Measurements from ENCODE around the gene LGALS7B. TPM values are rescaled to one million over a fixed set of nuclear protein-coding genes. Genes with fewer than 3 reads are reported as not detected.
"Not testable (repeated sequence)": the region's sequence is repeated elsewhere in the genome, so short reads cannot be mapped to it uniquely, and the experiment has no call there.

The LGALS7B gene
- total RNA-seq, 2 donors from 2014 or later: 3.8 to 9.8 TPM

DNA sequence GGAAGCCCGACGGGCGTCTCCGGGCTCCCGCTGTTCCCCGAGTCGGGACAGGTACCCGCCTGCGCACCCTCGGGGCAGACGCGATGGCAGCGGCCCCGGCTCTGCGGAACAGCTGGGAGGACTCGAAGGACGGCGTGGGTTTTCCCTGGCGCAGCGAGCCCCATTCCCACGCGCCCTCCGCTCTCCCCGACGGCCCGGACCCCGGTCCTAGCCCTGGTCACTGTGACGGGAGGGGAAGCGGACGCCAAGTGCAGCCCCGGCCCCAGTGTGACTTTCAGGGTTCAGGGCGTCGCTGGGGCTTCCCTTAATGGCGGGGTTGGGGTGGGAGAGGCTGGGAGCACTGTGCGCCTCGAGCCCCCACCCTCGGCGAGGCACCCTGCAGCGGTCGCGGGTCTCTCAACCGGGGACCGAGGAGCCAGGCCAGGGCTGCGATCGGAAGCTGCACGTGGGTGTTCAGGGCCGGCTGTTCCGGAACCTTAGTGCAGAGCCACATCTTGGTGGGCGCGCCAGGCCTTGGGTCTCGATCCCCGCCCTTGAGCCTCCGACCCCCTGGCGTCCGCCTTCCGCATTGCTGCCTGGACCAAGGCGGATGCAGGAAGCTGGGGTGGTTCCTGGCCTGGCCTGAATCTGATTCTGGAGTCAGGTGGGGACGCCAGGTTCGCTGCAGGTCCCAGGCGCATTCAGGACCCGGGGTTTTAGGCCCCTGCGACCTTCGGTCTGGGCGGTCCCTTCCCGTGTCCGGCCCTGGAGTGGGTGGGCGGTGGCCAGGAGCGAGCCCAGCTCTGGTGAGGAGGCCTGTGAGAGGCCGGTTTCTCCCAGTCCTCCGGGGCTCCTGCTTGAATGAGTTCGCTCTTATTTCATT, 3.5 kb downstream of the LGALS7B start:
- no peaks in the 10 kb centered on the region for H3K36me3 ChIP-seq
- TF ChIP-seq, protein P1, sequence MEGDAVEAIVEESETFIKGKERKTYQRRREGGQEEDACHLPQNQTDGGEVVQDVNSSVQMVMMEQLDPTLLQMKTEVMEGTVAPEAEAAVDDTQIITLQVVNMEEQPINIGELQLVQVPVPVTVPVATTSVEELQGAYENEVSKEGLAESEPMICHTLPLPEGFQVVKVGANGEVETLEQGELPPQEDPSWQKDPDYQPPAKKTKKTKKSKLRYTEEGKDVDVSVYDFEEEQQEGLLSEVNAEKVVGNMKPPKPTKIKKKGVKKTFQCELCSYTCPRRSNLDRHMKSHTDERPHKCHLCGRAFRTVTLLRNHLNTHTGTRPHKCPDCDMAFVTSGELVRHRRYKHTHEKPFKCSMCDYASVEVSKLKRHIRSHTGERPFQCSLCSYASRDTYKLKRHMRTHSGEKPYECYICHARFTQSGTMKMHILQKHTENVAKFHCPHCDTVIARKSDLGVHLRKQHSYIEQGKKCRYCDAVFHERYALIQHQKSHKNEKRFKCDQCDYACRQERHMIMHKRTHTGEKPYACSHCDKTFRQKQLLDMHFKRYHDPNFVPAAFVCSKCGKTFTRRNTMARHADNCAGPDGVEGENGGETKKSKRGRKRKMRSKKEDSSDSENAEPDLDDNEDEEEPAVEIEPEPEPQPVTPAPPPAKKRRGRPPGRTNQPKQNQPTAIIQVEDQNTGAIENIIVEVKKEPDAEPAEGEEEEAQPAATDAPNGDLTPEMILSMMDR (IDR thresholded peaks at IDR 0.05): no peak
- no peak for TF ChIP-seq POLR2A (IDR thresholded peaks at IDR 0.05)
- no peak for TF ChIP-seq POLR2AphosphoS5 (IDR thresholded peaks at IDR 0.05)
- no peak overlapping the region for H3K27ac ChIP-seq
- no peak for DNase-seq (ENCODE audit: low spot score)
- H3K27me3 ChIP-seq (replicated peaks; ENCODE audit: insufficient read depth): no peaks in the 10 kb centered on the region
- 23% methylated on average over 36 of the region's 71 CpGs for WGBS
- no peaks in the 10 kb centered on the region for H3K4me1 ChIP-seq (replicated peaks)
- no peak overlapping the region for H3K4me3 ChIP-seq
- H3K9me3 ChIP-seq: no peaks in the 10 kb centered on the region
- intact Hi-C loops (cut with DNase I): no loop called here

DNA sequence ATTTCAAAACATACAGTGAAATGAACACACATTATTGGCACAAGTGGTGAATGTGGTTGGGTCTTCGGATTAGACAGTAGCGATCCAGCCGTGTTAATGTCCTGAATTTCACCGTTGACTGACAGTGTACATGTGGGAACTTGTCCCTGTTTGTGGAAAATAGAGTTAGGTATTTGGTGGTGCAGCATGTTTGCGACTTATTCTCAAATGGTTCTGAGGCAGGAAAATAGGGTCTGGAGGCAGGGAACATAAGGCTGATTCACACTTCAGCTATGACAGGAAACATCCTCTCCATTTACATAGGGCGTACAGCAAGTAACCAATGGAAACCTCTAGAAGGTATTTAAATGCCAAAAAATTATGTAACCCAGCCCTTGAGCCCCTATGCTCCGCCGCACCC, 4.2 kb downstream of the LGALS7B start:
- DNase-seq (ENCODE audit: low spot score): no peak
- WGBS: 50% methylated on average over 8 of the region's 8 CpGs

DNA sequence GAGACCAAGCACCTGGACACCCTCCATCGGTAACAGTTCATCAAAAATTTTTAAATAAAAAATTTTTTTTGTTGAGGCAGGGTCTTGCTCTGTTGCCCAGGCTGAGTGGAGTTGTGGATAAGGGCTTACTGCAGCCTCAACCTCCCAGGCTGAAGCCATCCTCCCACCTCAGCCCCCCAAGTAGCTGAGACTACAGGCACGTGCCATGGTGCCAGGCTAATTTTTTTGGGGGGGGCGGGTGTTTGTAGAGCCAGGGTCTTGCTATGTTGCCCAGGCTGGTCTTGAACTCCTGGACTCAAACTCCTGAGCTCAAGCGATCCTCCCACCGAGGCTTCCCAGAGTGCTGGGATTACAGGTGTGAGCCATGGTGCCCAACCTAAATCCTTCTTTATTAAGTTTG, 4.7 kb downstream of the LGALS7B start:
- H3K4me1 ChIP-seq (replicated peaks): no peaks in the 10 kb centered on the region
- DNase-seq (ENCODE audit: low spot score): no peak
- H3K27ac ChIP-seq: no peak overlapping the region
- intact Hi-C loops (cut with DNase I): no loop called here
- TF ChIP-seq, protein P1 (IDR thresholded peaks at IDR 0.05): no peak
- TF ChIP-seq POLR2A (IDR thresholded peaks at IDR 0.05) (no peak), POLR2AphosphoS5 (IDR thresholded peaks at IDR 0.05) (no peak)
- no peaks in the 10 kb centered on the region for H3K9me3 ChIP-seq
- WGBS: 92% methylated on average over 5 of the region's 5 CpGs
- H3K36me3 ChIP-seq: no peaks in the 10 kb centered on the region
- no peaks in the 10 kb centered on the region for H3K27me3 ChIP-seq (replicated peaks; ENCODE audit: insufficient read depth)
- H3K4me3 ChIP-seq: no peak overlapping the region

More for the DNA sequence above, 4.2 kb downstream of the LGALS7B start:
- Histone ChIP-seq H3K27me3 (replicated peaks; ENCODE audit: insufficient read depth) (no peaks in the 10 kb centered on the region), H3K36me3 (no peaks in the 10 kb centered on the region), H3K4me1 (replicated peaks) (no peaks in the 10 kb centered on the region), H3K27ac (no peak overlapping the region), H3K9me3 (no peaks in the 10 kb centered on the region), H3K4me3 (no peak overlapping the region)
- intact Hi-C loops (cut with DNase I): no loop called here
- TF ChIP-seq POLR2AphosphoS5 (IDR thresholded peaks at IDR 0.05): no peak
- TF ChIP-seq, protein P1 (IDR thresholded peaks at IDR 0.05): no peak
- TF ChIP-seq POLR2A (IDR thresholded peaks at IDR 0.05): no peak

DNA sequence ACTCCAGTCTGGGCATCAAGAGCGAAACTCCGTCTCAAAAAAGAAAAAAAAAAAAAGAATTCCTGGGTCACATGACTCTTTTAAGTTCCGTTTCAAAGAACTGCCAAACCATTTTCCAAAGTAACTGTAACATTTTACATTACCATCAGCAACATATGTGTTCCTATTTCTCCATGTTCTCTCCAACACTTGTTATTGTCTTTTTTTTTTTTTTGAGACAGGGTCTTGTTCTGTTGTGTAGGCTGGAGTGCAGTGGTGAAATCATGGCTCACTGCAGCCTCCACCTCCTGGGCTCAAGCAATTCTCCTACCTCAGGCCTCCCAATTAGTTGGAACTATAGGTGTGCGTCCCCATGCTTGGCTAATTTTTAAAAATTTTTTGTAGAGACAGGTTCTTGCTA, 6.5 kb downstream of the LGALS7B start:
- Histone ChIP-seq H3K4me1 (replicated peaks) (no peaks in the 10 kb centered on the region), H3K9me3 (no peaks in the 10 kb centered on the region), H3K36me3 (no peaks in the 10 kb centered on the region), H3K4me3 (no peak overlapping the region), H3K27me3 (replicated peaks; ENCODE audit: insufficient read depth) (no peaks in the 10 kb centered on the region), H3K27ac (no peak overlapping the region)
- no peak for DNase-seq (ENCODE audit: low spot score)
- intact Hi-C loops (cut with DNase I): no loop called here
- TF ChIP-seq POLR2A (IDR thresholded peaks at IDR 0.05): no peak
- TF ChIP-seq POLR2AphosphoS5 (IDR thresholded peaks at IDR 0.05): no peak
- TF ChIP-seq, protein P1 (IDR thresholded peaks at IDR 0.05): no peak
- 95% methylated on average over 4 of the region's 4 CpGs for whole genome bisulfite sequencing

DNA sequence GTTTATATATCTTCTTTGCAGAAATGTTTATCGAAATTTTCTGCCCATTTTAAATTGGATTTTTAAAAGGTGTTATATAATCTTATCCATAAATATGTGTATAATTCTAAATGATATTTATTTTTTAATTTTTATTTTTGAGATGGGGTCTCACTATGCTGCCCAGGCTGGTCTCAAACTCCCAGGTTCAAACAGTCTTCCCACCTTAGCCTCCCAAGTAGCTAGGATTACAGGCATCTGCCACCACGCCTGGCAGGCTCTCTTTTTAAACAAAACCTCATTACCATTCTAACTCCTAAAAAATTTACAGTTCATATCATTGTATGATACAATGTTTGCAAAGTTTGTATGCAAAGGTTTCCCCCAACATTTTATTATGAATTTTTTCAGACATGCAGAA, 7.2 kb downstream of the LGALS7B start:
- intact Hi-C loops (cut with DNase I): no loop called here
- 46% methylated on average over 2 of the region's 2 CpGs for WGBS
- TF ChIP-seq, protein P1 (IDR thresholded peaks at IDR 0.05): no peak
- TF ChIP-seq POLR2AphosphoS5 (IDR thresholded peaks at IDR 0.05): no peak
- no peak for TF ChIP-seq POLR2A (IDR thresholded peaks at IDR 0.05)
- no peak overlapping the region for H3K27ac ChIP-seq
- H3K36me3 ChIP-seq: no peaks in the 10 kb centered on the region
- no peaks in the 10 kb centered on the region for H3K27me3 ChIP-seq (replicated peaks; ENCODE audit: insufficient read depth)
- no peaks in the 10 kb centered on the region for H3K9me3 ChIP-seq
- no peak for DNase-seq (ENCODE audit: low spot score)
- H3K4me3 ChIP-seq: no peak overlapping the region
- H3K4me1 ChIP-seq (replicated peaks): no peaks in the 10 kb centered on the region

DNA sequence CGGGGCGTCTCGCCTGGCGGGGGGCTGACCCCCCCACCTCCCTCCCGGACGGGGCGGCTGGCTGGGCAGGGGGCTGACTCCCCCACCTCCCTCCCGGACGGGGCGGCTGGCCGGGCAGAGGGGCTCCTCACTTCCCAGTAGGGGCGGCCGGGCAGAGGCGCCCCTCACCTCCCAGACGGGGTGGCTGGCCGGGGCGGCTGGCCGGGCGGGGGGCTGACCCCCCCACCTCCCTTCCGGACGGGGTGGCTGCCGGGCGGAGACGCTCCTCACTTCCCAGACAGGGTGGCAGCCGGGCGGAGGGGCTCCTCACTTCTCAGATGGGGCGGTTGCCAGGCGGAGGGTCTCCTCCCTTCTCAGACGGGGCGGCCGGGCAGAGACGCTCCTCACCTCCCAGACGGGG, 8.8 kb downstream of the LGALS7B start:
- H3K4me1 ChIP-seq (replicated peaks); DNase-seq (ENCODE audit: low spot score); H3K4me3 ChIP-seq; H3K27ac ChIP-seq; H3K36me3 ChIP-seq; H3K9me3 ChIP-seq; H3K27me3 ChIP-seq (replicated peaks; ENCODE audit: insufficient read depth); intact Hi-C loops (cut with DNase I): not testable (repeated sequence)
- WGBS: no CpG with 5 or more reads among the region's 33 CpGs

All from prostate gland (tissue), 2 donors.